ENCODE data around the gene FGGY.

- TF ChIP-seq CTCF (IDR thresholded peaks at IDR 0.05) (no peak), POLR2A (IDR thresholded peaks at IDR 0.05) (no peak)
Observed at GRCh38 chr1:59666106-59666505, 369.2 kb downstream of the FGGY start.
